Esophagus (tissue), 2 donors: ENCODE measurements around the gene LRP1B. TPM values are rescaled to one million over a fixed set of nuclear protein-coding genes. Genes with fewer than 3 reads are reported as not detected.

Experiments
- H3K27ac ChIP-seq, 2 donors: one replicate each; pipeline ENCODE4 v1.5.1; 2013; ENCODE audit warnings: low read depth in 2 of 2, mild to moderate bottlenecking in 2 of 2, inconsistent platforms in 1 of 2, low read length in 1 of 2, moderate library complexity in 1 of 2
- H3K27me3 ChIP-seq, 2 donors: one replicate each; pipeline ENCODE4 v1.6.1; 2013; ENCODE audit warnings: low read length in 2 of 2, control low read depth in 1 of 2, mild to moderate bottlenecking in 1 of 2; ENCODE audit not compliant: insufficient read depth in 2 of 2, control insufficient read depth in 1 of 2
- H3K36me3 ChIP-seq, 2 donors: one replicate each; pipeline ENCODE4 v1.6.1; 2013; ENCODE audit warnings: low read length in 1 of 2; ENCODE audit not compliant: control insufficient read depth in 2 of 2, insufficient read depth in 2 of 2
- H3K4me1 ChIP-seq, 2 donors: one replicate each; pipeline ENCODE4 v1.6.1; 2013; ENCODE audit warnings: low read length in 1 of 2; ENCODE audit not compliant: control insufficient read depth in 2 of 2, insufficient read depth in 2 of 2
- H3K4me3 ChIP-seq, 2 donors: one replicate each; pipeline ENCODE4 v1.5.1; 2013; ENCODE audit warnings: low read length in 2 of 2, mild to moderate bottlenecking in 2 of 2, low read depth in 1 of 2, moderate library complexity in 1 of 2
- H3K9me3 ChIP-seq, 2 donors: one replicate each; pipeline ENCODE4 v1.6.1; 2013; ENCODE audit warnings: mild to moderate bottlenecking in 2 of 2, low read depth in 1 of 2, low read length in 1 of 2, moderate library complexity in 1 of 2; ENCODE audit not compliant: control insufficient read depth in 2 of 2, insufficient read depth in 1 of 2
- WGBS, 2 donors: extraction: QIAGEN DNeasy Blood & Tissue Kit; methylation state at CpG; one replicate each; pipeline ENCODE4 v1.1.7; 2013; 5-methylcytosine and 5-hydroxymethylcytosine counted together
- polyA plus RNA-seq, 2 donors: library from polyadenylated mRNA; stranded (reverse); fragments of 200-250 nt; gene quantifications; one replicate each; pipeline ENCODE4 v1.2.3, GENCODE V29; 2013
- donor health status: healthy with polysubstance abuse.
- donor health status: Bipolar disorder and iron deficiency.

The LRP1B gene
- polyA plus RNA-seq, 2 donors = 0.02 to 0.10 TPM

DNA sequence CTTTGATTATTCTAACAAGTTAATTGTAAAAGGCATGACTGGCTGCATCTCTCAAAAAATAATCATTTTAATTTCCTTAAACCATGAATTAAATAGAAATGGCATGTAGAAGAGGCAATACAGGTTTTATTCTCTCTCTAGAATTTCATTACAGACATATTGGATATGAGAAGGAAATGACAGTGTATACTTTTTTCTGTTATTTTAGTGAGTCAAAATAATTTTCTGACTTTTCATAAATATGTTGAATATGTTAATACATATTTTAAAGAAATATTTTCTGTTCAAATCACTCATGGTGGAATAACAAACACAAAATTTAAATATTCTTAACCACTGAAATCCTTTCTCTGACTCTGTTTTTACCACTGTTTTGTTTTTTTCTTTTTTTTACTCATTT, 510.4 kb downstream of the LRP1B start:
- H3K27ac ChIP-seq = no peak overlapping the region
- no peaks in the 10 kb centered on the region for H3K27me3 ChIP-seq
- no peaks in the 10 kb centered on the region for H3K9me3 ChIP-seq
- H3K36me3 ChIP-seq = no peaks in the 10 kb centered on the region
- H3K4me1 ChIP-seq = no peaks in the 10 kb centered on the region
- no peak overlapping the region for H3K4me3 ChIP-seq

GRCh38 chr2:141618457-141618856, 512.4 kb downstream of the LRP1B start:
- Histone ChIP-seq H3K36me3 (no peaks in the 10 kb centered on the region), H3K4me3 (no peak overlapping the region), H3K9me3 (no peaks in the 10 kb centered on the region), H3K4me1 (no peaks in the 10 kb centered on the region), H3K27ac (no peak overlapping the region), H3K27me3 (no peaks in the 10 kb centered on the region)
- 81 to 84% methylated on average over 2 of the region's 2 CpGs for WGBS, 2 donors

DNA sequence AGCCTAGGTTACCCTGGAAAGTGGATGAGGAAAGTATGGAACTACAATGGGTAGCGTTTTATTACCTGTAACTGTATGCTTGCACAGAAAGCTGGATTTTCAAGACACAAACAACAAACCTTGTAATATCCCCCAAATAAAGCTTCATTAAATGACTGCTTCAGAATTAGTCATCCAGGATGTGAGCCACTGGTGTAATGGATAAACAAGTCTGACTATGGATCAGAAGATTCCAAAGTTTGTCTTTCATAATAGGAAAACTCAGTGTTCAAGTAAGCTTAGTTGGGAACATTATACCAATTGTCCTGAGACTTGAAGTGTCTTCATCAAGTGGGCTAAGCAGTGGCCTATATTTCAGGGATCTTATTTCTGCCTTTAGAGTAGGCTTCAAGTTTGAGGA, 518.8 kb downstream of the LRP1B start:
- no peaks in the 10 kb centered on the region for H3K36me3 ChIP-seq
- H3K4me1 ChIP-seq = no peaks in the 10 kb centered on the region
- H3K27me3 ChIP-seq = no peaks in the 10 kb centered on the region
- WGBS, 2 donors = 69 to 76% methylated on average over 1 of the region's 1 CpG
- H3K9me3 ChIP-seq = no peaks in the 10 kb centered on the region
- no peak overlapping the region for H3K4me3 ChIP-seq
- H3K27ac ChIP-seq = no peak overlapping the region

DNA sequence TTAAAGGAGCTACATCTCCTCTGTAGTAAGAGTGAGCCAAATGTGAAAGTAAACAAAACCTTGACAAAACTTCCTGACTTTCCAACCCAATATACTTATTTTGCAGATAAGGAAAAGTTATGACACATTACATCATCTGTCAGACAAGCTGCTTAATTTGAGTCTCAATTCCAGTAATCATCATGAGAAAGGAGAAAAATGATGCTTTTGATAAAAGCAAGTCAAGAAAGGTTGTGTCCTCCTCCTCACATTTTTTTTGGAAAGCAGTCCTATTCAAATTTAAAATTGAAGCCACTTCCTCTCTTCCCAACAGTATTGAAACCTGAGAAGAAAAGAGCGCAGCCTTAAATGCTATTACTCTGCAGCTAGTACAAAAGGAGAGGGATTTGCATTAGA, 519.6 kb downstream of the LRP1B start:
- 50 to 51% methylated on average over 1 of the region's 1 CpG for WGBS, 2 donors
- no peaks in the 10 kb centered on the region for H3K36me3 ChIP-seq
- no peak overlapping the region for H3K4me3 ChIP-seq
- H3K4me1 ChIP-seq = no peaks in the 10 kb centered on the region
- H3K27me3 ChIP-seq = no peaks in the 10 kb centered on the region
- H3K9me3 ChIP-seq = no peaks in the 10 kb centered on the region
- no peak overlapping the region for H3K27ac ChIP-seq

DNA sequence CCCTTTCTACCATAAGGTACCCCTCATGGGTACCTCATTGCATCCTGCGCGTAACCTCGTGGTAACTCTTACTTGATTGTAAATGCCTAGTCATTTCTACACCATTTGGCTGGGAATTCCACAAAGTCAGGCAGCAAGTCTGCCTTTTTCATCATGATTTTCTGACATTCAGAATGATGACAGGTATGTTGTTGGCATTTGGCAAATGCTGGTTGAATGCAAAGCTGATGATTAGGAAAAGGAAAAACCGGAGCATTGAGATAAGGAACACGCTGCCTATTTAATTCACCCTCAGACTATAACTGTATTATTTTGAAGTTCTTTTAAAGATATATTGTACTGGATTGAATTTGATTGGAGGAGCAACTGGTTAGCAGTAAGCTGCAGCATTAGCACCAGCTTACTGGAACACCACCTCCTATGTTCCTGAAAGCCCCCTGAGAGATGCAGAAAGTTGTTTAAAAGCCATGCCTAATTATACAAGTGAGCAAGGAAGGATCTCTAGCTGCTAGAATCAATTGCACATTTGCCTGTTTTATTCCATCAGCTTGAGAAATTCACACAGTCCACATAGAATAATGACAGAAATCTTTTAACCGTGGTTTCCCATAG, 520.1 kb downstream of the LRP1B start:
- H3K4me1 ChIP-seq = no peaks in the 10 kb centered on the region
- H3K9me3 ChIP-seq = no peaks in the 10 kb centered on the region
- H3K27me3 ChIP-seq = no peaks in the 10 kb centered on the region
- no peaks in the 10 kb centered on the region for H3K36me3 ChIP-seq
- no peak overlapping the region for H3K27ac ChIP-seq
- WGBS, 2 donors = 62 to 70% methylated on average over 6 of the region's 6 CpGs
- no peak overlapping the region for H3K4me3 ChIP-seq

DNA sequence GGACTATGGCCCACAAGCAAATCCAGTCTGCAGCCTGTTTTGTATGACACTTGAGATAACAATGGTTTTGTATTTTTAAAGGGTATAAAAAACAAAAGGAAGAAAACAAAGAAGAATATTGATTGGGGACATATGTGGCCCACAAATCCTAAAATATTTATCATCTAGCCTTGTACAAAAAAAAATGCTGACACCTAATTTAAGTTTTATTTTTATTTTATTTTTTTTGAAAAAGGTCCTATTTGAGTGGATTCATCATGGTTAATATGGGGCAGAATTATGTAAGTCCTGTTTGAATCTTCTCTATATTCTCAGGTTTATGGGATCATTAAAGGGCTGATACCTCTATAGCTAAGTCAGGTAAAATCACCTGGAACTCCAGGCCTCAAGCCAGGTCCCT, 525.7 kb downstream of the LRP1B start:
- H3K27me3 ChIP-seq = no peaks in the 10 kb centered on the region

DNA sequence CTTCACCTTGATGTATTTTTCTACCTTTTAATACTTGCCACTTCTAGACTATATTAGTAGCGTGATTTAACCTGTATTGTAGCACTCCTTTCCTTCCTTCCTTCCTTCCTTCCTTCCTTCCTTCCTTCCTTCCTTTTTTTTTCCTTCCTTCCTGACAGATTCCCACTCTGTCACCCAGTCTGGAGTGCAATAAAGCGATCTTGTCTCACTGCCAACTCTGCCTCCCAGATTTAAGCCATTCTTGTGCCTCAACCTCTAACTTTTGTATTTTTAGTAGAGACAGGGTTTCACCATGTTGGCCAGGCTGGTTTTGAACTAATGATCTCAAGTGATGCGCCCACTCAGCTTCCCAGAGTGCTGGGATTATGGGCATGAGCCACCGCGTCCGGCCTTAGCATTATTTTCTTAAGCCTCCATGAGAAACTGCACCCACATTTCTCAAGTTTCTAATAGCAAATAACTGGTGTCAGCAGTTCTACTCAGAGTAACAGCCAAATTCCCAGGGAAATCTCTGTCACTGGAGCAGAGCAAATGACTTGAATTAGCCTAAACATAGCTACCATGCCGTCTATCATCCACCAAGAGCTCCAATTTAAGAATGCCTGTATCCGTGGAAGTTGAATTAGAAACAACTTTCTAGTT, 529.2 kb downstream of the LRP1B start:
- 70 to 75% methylated on average over 8 of the region's 8 CpGs for WGBS, 2 donors
- Histone ChIP-seq H3K4me3 (no peak overlapping the region), H3K27me3 (no peaks in the 10 kb centered on the region), H3K36me3 (no peaks in the 10 kb centered on the region), H3K27ac (no peak overlapping the region), H3K9me3 (no peaks in the 10 kb centered on the region), H3K4me1 (no peaks in the 10 kb centered on the region)

More for the DNA sequence above, 525.7 kb downstream of the LRP1B start:
- Histone ChIP-seq H3K27ac (no peak overlapping the region), H3K9me3 (no peaks in the 10 kb centered on the region), H3K36me3 (no peaks in the 10 kb centered on the region), H3K4me3 (no peak overlapping the region), H3K4me1 (no peaks in the 10 kb centered on the region)

DNA sequence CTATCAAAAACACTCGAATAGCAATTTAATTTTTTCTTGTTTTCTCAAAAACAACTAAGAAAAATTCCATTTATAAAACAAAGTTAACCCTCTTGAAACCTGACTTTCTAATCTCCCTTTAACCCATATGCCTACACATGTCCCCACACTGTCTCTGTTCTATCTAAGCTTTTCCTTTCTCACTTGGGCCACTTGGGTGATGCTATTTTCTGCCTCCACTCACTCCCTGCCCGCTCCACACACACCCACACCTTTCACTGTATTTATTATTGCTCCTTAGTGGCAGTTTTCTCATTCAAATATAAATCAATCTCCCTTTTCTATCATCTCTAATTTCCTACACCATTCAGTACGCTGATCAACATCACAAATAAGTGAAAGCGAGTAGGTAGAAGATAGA, 531.1 kb downstream of the LRP1B start:
- no peaks in the 10 kb centered on the region for H3K27me3 ChIP-seq
- H3K27ac ChIP-seq = no peak overlapping the region
- 84 to 85% methylated on average over 4 of the region's 4 CpGs for WGBS, 2 donors
- no peaks in the 10 kb centered on the region for H3K36me3 ChIP-seq
- H3K4me3 ChIP-seq = no peak overlapping the region
- no peaks in the 10 kb centered on the region for H3K9me3 ChIP-seq
- no peaks in the 10 kb centered on the region for H3K4me1 ChIP-seq

DNA sequence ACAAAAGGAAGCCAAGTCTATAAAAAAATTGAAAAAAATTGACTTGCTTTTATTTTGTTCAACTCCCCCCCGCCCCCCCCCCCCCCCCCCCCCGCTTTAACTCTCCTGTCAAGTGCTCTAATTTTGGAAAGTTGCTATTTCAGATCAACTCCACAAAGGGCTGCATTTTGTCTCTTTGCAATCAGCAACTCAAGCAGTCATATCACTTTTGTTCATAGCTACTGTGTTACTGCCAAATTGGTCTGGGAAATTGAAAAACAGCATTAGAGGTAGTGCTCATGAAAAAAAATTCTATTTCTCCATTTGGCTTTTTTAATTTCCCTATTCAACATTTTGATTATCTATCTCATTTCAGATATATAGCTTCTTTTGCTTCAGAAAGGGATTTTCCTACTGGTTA, 531.8 kb downstream of the LRP1B start:
- no peaks in the 10 kb centered on the region for H3K9me3 ChIP-seq
- H3K27me3 ChIP-seq = no peaks in the 10 kb centered on the region
- WGBS, 2 donors = 45 to 60% methylated on average over 1 to 2 of the region's 2 CpGs

GRCh38 chr2:141595316-141595920, 535.4 kb downstream of the LRP1B start:
- Histone ChIP-seq H3K9me3 (no peaks in the 10 kb centered on the region), H3K27me3 (no peaks in the 10 kb centered on the region), H3K4me3 (no peak overlapping the region), H3K4me1 (no peaks in the 10 kb centered on the region), H3K36me3 (no peaks in the 10 kb centered on the region), H3K27ac (no peak overlapping the region)
- WGBS, 2 donors = 74 to 84% methylated on average over 3 of the region's 3 CpGs

More for the DNA sequence above, 531.8 kb downstream of the LRP1B start:
- Histone ChIP-seq H3K36me3 (no peaks in the 10 kb centered on the region), H3K4me3 (no peak overlapping the region), H3K27ac (no peak overlapping the region), H3K4me1 (no peaks in the 10 kb centered on the region)
